NCI-H2107 treated with DMSO at 0.1 percent for 48 hours (cell line): ENCODE measurements around the gene TRMT112.

Source experiments
- DNase-seq: peaks from one replicate; lab custom pipeline; 2025; ENCODE audit not compliant: unreplicated experiment; lab: John Stamatoyannopoulos, UW

TRMT112 gene

GRCh38 chr11:64317325-64317960 lies at the start of gene TRMT112:
Gene TRMT112, minus strand, starts transcription at chr11:64317559. Its CDS starts 33 bp downstream, at chr11:64317526.
- DNase-seq, result peak; percentile 96

- DNase-seq, result no peak
Observed at GRCh38 chr11:64366751-64367150, 49.4 kb upstream of the TRMT112 start.

- no peak for DNase-seq
Observed at GRCh38 chr11:64364911-64365310, 47.6 kb upstream of the TRMT112 start.

GRCh38 chr11:64364435-64364834 lies 47.1 kb upstream of the TRMT112 start:
- DNase-seq, result no peak

GRCh38 chr11:64362339-64362738 lies 45.0 kb upstream of the TRMT112 start:
- no peak for DNase-seq

GRCh38 chr11:64361659-64362058 lies 44.3 kb upstream of the TRMT112 start:
- no peak for DNase-seq

- DNase-seq, result no peak
Observed at GRCh38 chr11:64360448-64360921, 43.1 kb upstream of the TRMT112 start.

- no peak for DNase-seq
Observed at GRCh38 chr11:64359712-64360445, 42.5 kb upstream of the TRMT112 start.

GRCh38 chr11:64358907-64359711 lies 41.8 kb upstream of the TRMT112 start, which contains the start of gene RPS6KA4:
Gene RPS6KA4, plus strand, starts transcription at chr11:64359162. Its CDS starts 74 bp downstream, at chr11:64359236.
- DNase-seq, result no peak

- DNase-seq, result no peak
Observed at GRCh38 chr11:64358536-64358906, 41.2 kb upstream of the TRMT112 start.

- DNase-seq, result no peak
Observed at GRCh38 chr11:64357904-64358535, 40.7 kb upstream of the TRMT112 start.

- no peak for DNase-seq
Observed at GRCh38 chr11:64357446-64357845, 40.1 kb upstream of the TRMT112 start.

GRCh38 chr11:64356498-64357411 lies 39.4 kb upstream of the TRMT112 start:
- DNase-seq, result peak; percentile 25

GRCh38 chr11:64355078-64355940 lies 38.0 kb upstream of the TRMT112 start:
- DNase-seq, result peak; percentile 38

- no peak for DNase-seq
Observed at GRCh38 chr11:64353715-64354506, 36.6 kb upstream of the TRMT112 start.

GRCh38 chr11:64352995-64353714 lies 35.8 kb upstream of the TRMT112 start:
- DNase-seq, result peak; percentile 39

GRCh38 chr11:64352099-64352994 lies 35.0 kb upstream of the TRMT112 start:
- DNase-seq, result peak; percentile 54
